SKM-1 (cell line): ENCODE measurements around the gene CNTN4.

Experiments
- DNase-seq: peaks from one replicate; lab custom pipeline; 2025; ENCODE audit not compliant: unreplicated experiment; lab: John Stamatoyannopoulos, UW

The CNTN4 gene

GRCh38 chr3:2657971-2658370 lies 559.3 kb downstream of the CNTN4 start:
- no peak for DNase-seq

- DNase-seq = no peak
Measured at GRCh38 chr3:2659896-2660295, 561.2 kb downstream of the CNTN4 start.

- no peak for DNase-seq
Measured at GRCh38 chr3:2661078-2661477, 562.4 kb downstream of the CNTN4 start.

GRCh38 chr3:2677501-2677900 lies 578.8 kb downstream of the CNTN4 start:
- DNase-seq = no peak

- no peak for DNase-seq
Measured at GRCh38 chr3:2680236-2680635, 581.6 kb downstream of the CNTN4 start.

GRCh38 chr3:2684046-2684445 lies 585.4 kb downstream of the CNTN4 start:
- no peak for DNase-seq

- no peak for DNase-seq
Measured at GRCh38 chr3:2686816-2687502, 588.3 kb downstream of the CNTN4 start.

GRCh38 chr3:2697589-2697988 lies 598.9 kb downstream of the CNTN4 start:
- no peak for DNase-seq

GRCh38 chr3:2701471-2701870 lies 602.8 kb downstream of the CNTN4 start:
- DNase-seq = no peak

GRCh38 chr3:2706144-2706835 lies 607.6 kb downstream of the CNTN4 start:
- no peak for DNase-seq

GRCh38 chr3:2706836-2707210 lies 608.2 kb downstream of the CNTN4 start:
- DNase-seq = no peak

- no peak for DNase-seq
Measured at GRCh38 chr3:2711081-2711480, 612.4 kb downstream of the CNTN4 start.

- DNase-seq = no peak
Measured at GRCh38 chr3:2713923-2714322, 615.3 kb downstream of the CNTN4 start.

GRCh38 chr3:2714834-2715233 lies 616.2 kb downstream of the CNTN4 start:
- no peak for DNase-seq

GRCh38 chr3:2727101-2727500 lies 628.4 kb downstream of the CNTN4 start:
- DNase-seq = no peak

GRCh38 chr3:2727610-2728318 lies 629.1 kb downstream of the CNTN4 start:
- DNase-seq = no peak

GRCh38 chr3:2731843-2732242 lies 633.2 kb downstream of the CNTN4 start:
- DNase-seq = no peak

GRCh38 chr3:2735392-2735894 lies 636.8 kb downstream of the CNTN4 start:
- DNase-seq = no peak

- DNase-seq = no peak
Measured at GRCh38 chr3:2741516-2741915, 642.9 kb downstream of the CNTN4 start.

GRCh38 chr3:2765002-2765579 lies 666.4 kb downstream of the CNTN4 start:
- no peak for DNase-seq

GRCh38 chr3:2770451-2770850 lies 671.8 kb downstream of the CNTN4 start:
- no peak for DNase-seq

GRCh38 chr3:2771193-2771592 lies 672.5 kb downstream of the CNTN4 start:
- no peak for DNase-seq
